Endothelial cell of umbilical vein (primary cell): ENCODE data around the gene LRRC14B.

ENCODE experiments used
- EZH2 ChIP-seq: IDR thresholded peaks from 2 replicates; pipeline ENCODE4 v1.6.1; 2012; ENCODE audit warnings: borderline replicate concordance, low read depth, mild to moderate bottlenecking, moderate library complexity, low read length, inconsistent platforms; ENCODE audit not compliant: severe bottlenecking
- GATA2 ChIP-seq: IDR thresholded peaks from 2 replicates; pipeline ENCODE4 v1.7.0; 2011; ENCODE audit warnings: low read depth, mild to moderate bottlenecking, moderate library complexity, mixed read lengths, low read length; ENCODE audit not compliant: insufficient read length, insufficient read depth
- POLR2A ChIP-seq: IDR thresholded peaks from 2 replicates; pipeline ENCODE4 v1.6.1; 2012; ENCODE audit warnings: low read depth, mild to moderate bottlenecking, control low read depth, low read length
- POLR2AphosphoS5 ChIP-seq: IDR thresholded peaks from 2 replicates; pipeline ENCODE4 v1.6.1; 2012; ENCODE audit warnings: low read depth, mild to moderate bottlenecking, control low read depth, low read length, moderate library complexity; ENCODE audit not compliant: insufficient read depth
- TF ChIP-seq, protein P1 (sequence below): IDR thresholded peaks from 2 replicates; pipeline ENCODE4 v1.6.1; 2011; ENCODE audit not compliant: insufficient read depth, insufficient read length
- TF ChIP-seq, protein P2 (sequence below), 2 donors: IDR thresholded peaks; 1 replicate in 1 of 2; 2 replicates in 1 of 2; pipeline ENCODE4 v1.5.1; 2011; ENCODE audit warnings: low read length in 2 of 2, mild to moderate bottlenecking in 2 of 2, moderate library complexity in 2 of 2, control low read depth in 1 of 2, inconsistent platforms in 1 of 2, low read depth in 1 of 2; ENCODE audit not compliant: insufficient read depth in 1 of 2; ENCODE audit errors: extremely low read depth in 1 of 2

DNA sequence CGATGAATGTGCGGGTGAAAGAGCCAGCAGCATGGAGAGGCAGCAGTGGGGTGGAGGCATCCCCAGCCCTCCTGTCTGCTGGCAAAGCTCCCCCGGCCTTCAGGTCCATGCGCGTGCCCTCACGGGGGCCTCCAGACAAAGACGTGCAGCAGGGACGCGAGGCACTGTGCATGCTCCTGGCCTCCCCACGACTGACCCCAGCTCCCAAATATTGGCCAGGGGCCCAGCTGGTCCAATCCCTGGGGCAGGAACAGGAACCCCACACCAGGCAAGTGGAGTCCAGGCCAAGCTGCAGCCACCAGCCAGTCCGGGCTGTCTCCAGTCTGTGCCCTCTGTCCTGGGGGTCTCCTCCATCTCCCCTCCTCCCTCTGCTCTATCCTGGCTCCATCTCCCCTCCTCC, 33.5 kb upstream of the LRRC14B start:
- TF ChIP-seq, protein P1, sequence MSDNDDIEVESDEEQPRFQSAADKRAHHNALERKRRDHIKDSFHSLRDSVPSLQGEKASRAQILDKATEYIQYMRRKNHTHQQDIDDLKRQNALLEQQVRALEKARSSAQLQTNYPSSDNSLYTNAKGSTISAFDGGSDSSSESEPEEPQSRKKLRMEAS: no peak
- TF ChIP-seq, protein P2, sequence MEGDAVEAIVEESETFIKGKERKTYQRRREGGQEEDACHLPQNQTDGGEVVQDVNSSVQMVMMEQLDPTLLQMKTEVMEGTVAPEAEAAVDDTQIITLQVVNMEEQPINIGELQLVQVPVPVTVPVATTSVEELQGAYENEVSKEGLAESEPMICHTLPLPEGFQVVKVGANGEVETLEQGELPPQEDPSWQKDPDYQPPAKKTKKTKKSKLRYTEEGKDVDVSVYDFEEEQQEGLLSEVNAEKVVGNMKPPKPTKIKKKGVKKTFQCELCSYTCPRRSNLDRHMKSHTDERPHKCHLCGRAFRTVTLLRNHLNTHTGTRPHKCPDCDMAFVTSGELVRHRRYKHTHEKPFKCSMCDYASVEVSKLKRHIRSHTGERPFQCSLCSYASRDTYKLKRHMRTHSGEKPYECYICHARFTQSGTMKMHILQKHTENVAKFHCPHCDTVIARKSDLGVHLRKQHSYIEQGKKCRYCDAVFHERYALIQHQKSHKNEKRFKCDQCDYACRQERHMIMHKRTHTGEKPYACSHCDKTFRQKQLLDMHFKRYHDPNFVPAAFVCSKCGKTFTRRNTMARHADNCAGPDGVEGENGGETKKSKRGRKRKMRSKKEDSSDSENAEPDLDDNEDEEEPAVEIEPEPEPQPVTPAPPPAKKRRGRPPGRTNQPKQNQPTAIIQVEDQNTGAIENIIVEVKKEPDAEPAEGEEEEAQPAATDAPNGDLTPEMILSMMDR (IDR thresholded peaks at IDR 0.05; ENCODE audit: extremely low read depth in 1 of 2, insufficient read depth in 1 of 2, low read depth in 1 of 2, low read length in 2 of 2): no peak
- no peak for TF ChIP-seq POLR2A
- TF ChIP-seq POLR2AphosphoS5: no peak
- TF ChIP-seq EZH2: no peak
- TF ChIP-seq GATA2: no peak
